ENCODE data around the gene RELCH.

RELCH gene

DNA sequence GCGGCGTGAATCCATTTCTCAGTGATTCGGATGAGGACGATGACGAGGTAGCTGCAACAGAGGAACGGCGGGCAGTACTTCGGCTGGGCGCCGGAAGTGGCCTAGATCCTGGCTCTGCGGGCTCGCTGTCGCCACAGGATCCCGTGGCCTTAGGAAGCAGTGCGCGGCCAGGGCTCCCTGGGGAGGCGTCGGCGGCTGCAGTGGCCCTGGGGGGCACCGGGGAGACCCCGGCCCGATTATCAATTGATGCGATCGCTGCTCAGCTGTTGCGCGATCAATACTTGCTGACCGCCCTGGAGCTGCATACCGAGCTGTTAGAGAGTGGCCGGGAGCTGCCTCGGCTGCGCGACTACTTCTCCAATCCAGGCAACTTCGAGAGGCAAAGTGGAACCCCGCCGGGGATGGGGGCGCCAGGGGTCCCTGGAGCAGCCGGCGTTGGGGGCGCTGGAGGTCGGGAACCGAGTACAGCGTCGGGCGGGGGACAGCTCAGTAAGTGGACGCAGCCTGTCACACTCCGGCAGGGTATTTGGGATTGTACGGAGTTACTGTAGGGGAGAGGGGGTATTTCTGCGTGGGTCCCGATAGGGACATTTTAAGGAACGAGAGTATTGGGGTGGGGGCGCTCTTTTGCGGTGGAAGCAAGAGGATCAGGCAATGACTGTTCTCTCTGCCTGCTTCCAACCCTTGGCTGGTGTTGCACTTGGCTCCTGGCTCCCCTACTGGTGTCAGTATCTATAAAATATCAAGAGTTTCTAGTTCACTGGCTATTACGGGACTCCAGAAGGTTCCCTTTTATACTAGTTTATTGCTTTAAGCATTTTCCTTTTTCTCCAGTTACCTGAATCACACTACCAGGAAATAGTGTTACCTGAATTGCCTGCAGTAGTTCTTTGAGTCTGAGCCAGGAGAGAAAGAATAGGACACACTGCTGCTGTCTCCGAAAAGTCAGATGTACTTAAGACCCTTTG is 772 bp downstream of the RELCH start:
- DNase-seq, result peak; percentile 22

DNA sequence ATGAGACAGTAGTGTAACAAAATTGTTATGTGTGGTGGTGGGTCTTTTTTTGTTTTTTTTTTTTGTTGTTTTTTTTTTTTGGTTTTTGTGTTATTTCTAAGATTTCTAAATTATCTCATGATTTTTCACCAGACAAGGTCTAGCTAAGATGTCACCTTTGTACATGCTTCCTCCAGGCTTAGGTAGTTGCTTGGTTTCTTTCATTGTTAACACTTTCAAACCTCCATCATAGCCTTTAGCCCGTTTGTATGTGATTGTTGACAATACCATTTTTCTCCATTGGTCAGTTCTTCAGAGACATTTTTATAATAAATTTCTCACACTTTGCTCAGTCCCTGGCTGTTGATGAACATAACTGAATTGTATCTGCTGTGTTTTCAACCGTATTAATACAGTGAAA is 2.2 kb downstream of the RELCH start:
- DNase-seq, result no peak

DNA sequence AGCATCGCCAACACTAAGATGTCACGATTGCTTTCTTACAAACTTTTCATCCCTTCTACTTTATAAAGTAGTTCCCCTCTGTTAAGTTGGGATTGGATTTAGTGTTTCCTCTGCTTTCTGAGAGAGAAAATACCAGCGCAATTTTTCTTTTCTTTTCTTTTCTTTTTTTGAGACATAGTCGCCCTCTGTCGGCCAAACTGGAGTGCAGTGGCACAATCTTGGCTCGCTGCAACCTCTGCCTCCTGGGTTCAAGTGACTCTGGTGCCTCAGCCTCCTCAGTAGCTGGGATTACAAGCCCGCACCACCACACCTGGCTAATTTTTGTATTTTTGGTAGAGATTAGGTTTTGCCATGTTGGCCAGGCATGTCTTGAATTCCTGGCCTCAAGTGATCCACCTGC is 9.0 kb downstream of the RELCH start:
- no peak for DNase-seq

DNA sequence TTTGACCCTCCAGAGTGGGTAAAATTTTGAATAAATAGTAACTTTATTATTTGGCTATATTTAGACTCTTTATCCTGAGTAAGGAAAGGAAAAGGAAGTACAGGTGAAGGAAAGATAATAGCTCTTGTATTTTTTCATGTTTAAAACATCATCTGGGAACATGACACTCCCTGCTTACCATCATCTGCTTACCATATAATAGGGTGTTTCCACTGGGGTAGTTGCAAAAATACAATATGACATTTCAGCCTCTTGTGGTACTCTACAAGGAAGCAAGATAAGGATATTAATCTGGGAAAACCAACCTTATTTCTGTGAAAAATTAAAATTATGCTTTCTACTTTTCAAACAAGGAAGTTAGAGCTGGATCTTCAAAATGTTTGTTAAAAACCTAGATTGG is 9.9 kb downstream of the RELCH start:
- DNase-seq, result no peak

DNA sequence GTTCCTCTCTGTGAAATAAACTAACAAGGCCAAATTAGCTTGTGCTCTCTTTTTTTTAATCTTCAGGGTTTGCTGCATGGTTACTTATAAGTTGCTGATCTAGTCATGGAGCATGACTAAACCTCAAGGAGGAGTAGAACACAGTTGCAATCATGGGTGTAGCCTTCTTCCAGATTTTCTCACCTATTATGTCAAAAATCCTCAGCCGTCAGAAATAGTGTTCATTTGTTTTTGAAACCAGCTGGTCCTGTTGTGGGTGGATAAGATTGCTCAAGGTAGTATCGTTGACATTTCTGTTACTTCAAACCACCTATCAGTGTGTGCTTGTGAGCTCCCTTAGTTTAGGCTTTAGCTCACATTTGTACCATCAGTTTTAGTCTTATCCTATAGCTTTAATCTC is 11.2 kb downstream of the RELCH start:
- no peak for DNase-seq

DNA sequence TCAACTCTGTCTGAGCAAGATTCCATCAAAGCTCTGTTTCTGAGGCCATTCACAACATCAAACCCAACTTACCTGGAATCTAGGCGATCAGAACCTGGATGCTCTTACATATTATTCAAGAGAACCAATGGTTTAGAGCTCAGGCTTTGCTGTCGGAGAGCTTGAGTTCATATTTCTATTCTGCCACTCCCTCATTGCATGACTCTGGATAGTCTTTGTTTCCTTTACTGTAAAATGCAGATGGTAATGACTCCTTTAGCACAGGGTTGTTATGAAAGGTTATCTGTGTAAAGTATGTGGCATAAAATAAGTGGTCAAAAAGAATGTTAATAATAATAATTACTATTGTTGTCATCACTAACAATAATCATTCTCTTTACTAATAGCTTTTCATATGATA is 12.6 kb downstream of the RELCH start:
- DNase-seq, result no peak

DNA sequence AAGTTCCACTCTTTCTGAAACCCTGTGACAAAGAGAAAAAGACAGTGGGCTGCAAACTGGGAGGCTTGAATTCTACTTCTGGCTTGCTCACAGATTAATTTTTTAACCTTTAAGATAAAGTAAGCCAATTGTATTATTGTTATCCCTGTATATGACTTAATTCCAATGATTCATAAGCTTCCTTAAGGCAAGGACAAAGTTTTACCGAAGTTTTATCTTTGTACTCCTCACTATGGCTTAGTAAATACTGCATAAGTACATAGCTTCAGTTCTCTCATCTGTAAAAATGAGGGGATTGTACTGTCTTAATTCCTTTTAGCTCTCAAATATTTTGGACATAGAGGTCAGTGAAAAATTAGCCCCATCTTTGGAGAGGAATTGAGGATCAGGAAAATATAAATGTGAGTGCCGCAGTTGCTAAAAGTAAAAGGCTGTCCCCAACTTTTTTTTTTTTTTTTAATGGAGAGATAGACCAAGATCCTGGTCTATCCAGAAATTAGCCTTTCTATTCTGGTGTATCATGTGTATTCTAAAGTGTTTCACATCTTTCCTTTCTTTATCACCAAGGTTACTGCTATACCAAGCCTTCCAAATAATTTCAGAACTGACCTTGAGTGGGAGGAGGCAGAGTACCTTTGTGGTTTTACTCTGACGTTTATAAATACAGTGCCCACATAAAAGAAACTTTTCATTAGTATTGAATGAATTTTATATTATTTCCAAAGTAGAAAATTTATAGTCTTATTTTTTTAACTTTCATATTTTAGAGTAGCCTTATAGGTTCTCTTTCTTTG is 13.3 kb downstream of the RELCH start:
- DNase-seq, result no peak

DNA sequence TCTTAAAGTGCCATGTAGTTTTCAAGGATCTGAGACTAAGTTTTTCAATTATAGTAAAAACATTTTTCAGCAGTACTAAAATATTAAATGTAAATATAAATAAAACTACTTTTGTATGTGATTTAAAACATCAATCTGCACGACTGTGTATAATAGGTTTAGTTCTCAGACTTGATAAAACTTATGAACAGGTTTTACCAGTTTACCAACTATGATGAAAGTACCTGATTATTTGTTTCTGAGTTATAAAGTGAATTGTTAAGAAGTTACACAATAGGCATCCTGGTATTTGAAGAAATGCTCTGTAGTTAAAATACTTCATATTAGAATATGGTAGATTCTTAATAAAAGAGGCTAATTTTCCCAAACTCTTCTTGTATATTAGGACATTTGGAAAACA is 14.8 kb downstream of the RELCH start:
- no peak for DNase-seq

DNA sequence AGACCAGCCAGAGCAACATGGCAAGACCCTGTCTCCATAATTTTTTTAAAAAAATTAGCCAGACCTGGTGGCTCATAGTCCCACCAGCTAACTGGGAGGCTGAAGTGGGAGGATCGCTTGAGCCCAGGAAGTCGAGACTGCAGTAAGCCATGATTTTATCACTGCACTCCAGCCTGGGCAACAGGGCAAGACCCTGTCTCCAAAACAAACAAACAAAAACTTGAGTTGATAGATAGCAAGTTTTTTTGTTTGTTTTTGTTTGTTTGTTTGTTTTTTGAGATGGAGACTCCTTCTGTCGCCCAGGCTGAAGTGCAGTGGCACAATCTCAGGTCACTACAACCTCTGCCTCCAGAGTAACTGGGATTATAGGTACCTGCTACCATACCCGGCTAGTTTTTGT is 18.8 kb downstream of the RELCH start:
- no peak for DNase-seq

DNA sequence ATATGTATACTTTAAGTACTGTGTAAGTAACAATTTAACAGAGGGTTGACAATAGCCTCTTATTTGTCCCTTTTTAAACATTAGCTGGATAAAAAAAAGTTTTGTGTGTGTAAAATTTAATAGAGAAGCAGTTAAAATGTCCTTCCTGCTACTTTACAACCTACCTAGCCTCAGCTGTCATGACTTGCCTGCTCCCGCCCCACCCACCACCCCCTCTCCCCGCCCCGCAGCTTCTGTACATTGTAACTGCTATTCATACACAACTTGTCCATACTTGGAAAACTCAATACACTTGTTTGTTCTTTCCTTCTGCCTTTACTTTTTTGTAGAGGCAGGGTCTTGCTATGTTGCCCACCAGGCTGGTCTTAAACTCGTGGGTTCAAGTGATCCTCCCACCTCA is 19.5 kb downstream of the RELCH start:
- no peak for DNase-seq

DNA sequence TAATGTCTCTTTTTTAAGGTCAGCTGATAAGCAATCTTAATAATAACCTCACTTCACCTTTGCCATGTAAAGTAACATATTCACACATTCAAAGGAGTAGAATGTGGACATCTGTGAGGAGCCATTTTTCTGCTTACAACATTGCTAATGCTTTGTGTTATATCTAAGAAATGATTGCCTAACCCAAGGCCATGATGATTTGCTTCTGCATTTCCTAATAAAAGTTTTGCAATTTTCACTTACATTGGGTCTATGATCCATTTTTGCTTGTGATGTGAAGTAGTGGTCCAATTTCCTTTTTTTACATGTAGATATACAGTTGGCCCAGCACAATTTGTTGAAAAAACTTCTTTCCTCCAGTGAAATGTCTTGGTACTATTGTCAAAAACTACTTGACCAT is 22.0 kb downstream of the RELCH start:
- DNase-seq, result no peak

DNA sequence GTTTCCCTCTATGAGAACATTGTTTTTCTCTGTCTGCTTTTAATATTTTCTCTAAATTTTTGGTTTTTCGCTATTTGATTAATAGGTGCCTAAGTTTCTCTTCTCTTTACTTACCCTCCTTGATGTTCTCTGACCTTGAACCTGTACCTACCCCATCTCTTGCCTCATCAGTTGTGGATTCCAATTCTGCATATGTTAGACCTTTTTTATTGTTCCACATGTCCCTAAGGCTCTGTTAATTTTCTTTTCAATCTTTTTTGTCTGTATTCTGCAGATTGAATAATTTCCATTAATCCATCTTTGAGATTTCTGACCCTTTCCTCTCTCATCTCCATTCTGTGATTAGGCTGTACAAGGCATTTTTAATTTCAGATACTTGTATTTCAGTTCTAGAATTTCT is 23.1 kb downstream of the RELCH start:
- DNase-seq, result no peak

DNA sequence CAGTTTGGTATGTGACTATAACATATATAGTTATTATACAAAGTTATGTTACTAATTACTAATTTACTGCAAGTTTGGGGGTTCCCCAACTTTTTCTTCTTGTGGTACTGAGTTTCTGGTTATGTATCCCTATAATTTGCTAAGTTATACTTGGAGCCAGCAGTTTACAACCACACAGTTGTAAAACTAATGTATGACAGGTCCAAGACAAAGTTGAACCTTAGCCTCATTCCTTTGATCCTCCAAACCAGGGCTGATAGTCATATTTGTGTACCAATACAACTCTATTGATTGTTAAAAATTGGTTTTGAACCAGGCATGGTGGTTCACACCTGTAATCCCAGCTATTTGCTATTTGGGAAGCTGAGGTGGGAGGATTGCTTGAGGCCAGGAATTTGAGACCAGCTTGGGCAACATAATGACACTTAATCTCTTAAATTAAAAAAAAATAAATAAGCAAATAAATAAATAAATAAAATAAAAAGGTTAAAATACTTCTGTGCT is 24.3 kb downstream of the RELCH start:
- no peak for DNase-seq

DNA sequence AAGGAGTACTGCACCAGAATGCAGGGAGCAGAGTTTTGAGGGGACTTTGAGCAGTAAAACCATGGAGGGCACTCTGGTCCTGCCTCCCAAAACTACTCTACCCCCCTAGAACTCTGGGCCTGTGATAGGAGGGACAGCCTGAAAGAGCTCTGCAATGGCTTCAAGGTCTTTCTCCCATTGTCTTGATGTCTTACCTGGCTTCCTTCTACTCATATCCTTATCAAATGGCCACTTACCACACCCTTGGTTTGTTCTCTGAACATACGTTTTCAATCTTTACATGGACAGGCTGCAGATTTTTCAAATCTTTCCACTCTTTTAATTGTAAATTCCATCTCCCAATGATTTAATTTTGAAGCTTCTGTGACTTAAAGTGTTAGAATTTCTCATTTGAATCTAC is 27.7 kb downstream of the RELCH start:
- no peak for DNase-seq

DNA sequence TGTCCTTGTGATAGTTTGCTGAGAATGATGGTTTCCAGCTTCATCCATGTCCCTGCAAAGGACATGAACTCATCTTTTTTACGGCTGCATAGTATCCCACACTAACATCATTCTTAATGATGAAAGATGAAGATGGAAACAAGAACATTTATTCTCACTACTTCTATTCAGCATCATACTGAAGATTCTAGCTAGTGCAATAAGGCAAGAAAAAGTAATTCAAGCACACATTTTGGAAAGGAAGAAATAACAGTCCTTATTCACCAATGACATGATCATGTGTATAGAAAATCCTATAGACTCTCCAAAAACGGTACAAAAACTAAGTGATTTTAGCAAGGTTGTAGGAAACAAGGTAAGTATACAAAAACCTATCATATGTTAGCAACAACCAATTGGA is 37.2 kb downstream of the RELCH start:
- DNase-seq, result no peak

DNA sequence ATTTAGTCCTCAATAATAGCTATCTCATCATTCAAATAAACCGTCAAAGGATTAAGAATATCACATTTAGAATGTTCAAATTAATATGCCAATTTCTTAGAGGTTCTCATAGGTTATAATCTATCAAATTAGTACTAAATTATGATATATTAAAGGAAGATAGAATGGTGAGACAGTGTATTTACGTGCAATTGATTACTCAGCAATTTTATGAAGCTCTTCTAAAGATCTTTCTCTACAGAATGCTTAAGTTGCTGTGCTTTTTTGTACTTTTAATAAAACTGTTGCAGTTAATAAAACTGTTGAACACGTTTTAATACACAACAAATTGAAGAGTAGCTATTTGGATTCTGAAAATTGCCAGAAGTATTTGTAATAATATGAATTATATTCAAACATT is 39.0 kb downstream of the RELCH start:
- no peak for DNase-seq

DNA sequence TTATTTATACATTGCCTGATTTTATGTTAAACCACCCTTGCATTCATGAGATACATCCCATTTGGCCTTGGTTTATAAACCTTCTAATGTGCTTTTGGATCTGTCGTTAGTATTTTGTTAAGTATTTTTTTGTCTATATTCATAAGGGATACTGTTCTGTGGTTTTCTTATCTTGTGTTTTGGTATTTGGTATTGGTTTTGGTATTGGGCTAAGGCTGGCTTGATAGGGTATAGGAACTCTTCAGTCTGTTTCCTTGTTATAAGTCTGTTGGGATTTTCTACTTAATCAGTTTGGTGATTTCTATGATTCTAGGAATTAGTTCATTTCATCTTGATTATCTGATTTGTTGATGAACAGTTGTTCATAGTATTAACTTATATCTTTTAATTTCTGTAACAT is 49.2 kb downstream of the RELCH start:
- no peak for DNase-seq

DNA sequence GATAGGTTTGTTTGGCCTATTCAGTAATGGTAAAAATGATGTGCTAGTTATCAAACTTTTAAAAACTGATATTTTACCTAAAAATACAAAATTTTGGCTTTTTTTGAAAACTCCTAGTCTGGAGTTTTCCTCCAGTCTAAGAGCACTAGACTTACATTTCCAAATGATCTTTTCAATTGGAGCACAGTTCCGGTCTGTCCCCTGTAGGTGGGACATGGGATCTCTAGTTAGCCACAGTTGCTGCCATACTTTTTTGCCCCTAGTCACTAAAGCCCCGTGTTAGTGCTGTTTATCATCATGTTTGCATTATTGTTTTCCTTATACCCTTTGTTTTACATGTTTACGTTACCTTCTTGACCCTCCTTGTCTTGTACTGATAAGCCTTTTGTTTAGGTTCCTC is 52.4 kb downstream of the RELCH start:
- DNase-seq, result no peak

DNA sequence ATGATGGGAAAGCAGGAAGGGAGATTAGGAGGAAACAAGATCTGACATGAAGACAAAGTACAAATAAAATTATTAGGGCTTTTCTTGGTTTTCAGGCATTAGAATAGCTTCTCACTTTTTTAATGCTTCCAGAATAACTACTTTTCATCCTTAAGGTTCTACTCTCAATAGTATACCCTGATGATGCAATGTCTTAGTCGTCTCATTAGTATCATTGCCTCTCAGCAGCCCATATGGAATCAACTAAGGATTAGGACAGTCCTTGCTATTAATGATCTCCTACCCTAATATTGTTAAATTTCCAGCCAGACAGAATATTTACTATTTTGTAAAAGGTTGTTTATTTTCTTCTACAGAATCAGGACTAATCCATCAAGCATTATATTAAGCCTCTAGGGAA is 55.9 kb downstream of the RELCH start:
- no peak for DNase-seq

DNA sequence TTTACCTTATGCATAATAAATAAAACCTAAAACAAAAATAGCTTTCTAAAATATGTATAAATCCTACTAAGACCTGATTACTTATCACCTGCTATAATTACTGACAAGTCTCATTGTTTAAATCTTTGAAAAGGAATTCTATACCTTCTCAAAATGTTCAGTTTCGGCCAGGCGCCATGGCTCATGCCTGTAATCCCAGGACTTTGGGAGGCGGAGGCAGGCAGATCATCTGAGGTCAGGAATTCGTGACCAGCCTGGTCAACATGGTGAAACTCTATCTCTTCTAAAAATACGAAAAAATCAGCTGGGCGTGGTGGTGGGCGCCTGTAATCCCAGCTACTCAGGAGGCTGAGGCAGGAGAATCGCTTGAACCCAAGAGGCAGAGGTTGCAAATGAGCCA is 58.1 kb downstream of the RELCH start:
- DNase-seq, result no peak

DNA sequence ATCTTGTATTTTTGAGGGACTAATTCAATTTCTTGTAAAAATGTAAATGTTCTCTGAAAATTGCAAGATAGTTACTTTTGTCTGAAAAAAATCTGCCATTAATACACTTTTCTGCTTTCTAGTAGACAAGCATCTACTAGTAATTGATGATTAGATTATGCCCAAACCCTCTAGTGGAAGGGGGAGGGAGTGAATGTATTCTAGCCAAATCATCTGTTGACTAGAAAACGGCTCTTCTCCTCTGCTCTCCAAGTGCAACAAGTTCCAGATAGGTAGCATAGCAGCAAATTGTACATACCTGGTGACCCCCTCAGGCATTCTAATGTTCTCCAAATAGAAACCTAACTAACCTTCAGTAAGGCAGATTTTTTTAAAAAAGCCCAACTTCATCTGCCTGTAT is 58.6 kb downstream of the RELCH start:
- no peak for DNase-seq

DNA sequence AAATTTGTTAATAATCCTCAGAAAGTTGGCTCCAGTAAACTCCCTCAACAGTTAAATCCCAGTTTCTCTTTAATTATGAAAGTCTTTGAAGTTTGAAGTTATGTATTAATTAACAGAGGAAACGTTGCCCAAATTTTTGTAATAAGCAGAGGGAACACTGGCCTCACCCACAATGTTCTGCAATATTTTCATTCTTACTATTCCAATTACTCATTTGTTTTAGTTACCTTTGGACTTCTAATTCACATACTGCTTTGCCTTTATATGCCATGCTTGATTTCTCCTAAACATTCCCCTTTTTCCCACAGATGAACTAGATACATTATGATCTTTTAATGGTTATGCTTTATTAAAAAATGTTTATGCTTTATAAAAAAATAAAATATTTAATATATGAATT is 61.3 kb downstream of the RELCH start:
- DNase-seq, result no peak

DNA sequence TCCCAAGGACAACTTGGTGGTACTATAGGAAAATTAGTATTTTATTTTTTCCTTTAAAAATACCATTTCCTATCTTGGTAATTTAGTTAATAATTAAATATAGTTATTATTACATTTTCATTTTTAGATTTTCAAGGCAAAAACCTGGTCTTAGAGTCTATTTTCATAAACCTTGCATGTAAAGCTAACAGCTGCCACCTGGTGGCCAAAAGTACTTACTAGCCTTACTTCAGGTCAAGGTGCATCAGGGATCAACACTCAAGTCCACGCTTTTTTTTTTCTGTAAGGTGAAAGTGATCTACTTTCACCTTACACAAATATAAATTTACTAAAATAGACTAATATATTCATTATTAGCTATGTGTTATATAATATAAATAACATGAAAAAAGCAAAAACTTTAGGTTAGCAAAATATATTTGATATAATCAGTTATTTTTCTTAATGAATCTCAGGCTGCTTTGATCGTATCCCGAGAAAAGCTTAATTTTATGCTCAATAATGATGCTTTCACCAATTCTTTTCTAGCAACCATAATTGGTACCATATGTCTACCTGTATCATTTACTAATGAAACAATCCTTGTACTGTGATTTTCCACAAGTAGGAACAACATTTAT is 62.5 kb downstream of the RELCH start:
- DNase-seq, result peak; percentile 69

DNA sequence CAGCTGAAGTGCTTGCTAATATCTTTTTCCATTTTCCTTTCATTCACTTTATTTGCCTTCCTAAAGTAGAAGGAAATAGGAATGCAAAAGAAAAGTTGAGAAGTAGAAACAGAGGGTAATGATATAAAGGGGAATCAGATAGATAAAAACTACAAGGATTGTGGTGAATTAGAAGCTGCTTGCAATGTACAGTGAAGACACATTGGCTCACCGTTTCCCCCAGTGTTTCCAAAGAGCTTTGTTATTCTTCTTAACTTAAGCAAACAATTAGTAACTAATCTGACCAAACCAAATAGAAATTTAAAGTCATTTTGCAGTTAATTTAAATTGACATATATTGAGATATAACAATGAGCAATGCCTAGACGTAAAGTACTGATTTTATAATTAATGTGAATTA is 63.4 kb downstream of the RELCH start:
- DNase-seq, result no peak

Measured in activated naive CD4-positive, alpha-beta T cell treated with Interleukin-2 at 50 U/mL for 16 hours (primary cell).